ENCODE results near the gene KLHL22. TPM values are rescaled to one million over a fixed set of nuclear protein-coding genes. Genes with fewer than 3 reads are reported as not detected.

The KLHL22 gene
- total RNA-seq, 1 experiment from 2014 or later: 14.8 TPM

DNA sequence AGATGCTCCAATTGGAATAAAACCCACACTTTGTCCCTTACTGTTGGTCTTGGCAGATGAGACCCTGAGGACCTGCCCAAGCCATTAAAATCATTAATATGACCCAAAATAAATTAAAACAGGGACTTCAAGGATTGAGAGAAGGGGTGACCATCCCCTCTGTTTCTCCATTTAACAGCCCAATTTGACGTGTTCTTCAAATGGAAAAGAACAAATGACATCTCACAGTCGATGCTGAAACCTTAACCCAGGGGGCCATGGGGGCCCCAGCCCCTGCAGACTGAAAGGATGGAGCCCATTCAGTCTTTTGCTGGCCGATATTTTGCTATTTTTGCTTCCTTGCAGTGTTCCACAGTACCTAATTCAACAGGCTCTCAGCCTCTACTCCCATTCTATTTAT, 81.1 kb downstream of the KLHL22 start:
- Histone ChIP-seq H3K79me2 (ENCODE audit: low read length) (no peaks in the 10 kb centered on the region), H3F3A (ENCODE audit: low read length, unreplicated experiment) (no peaks in the 10 kb centered on the region), H4K20me1 (ENCODE audit: low read length) (no peaks in the 10 kb centered on the region), H2AFZ (ENCODE audit: low read length) (no peak overlapping the region), H3K4me3 (ENCODE audit: low read length) (no peak overlapping the region), H3K9ac (ENCODE audit: low read length) (no peak overlapping the region), H3K36me3 (ENCODE audit: low read depth, low read length) (no peaks in the 10 kb centered on the region), H3K27me3 (ENCODE audit: low read length) (no peaks in the 10 kb centered on the region), H3K4me1 (ENCODE audit: insufficient read depth, low read length) (no peaks in the 10 kb centered on the region), H3K9me2 (replicated peaks; ENCODE audit: low read length) (no peaks in the 10 kb centered on the region), H3K4me2 (ENCODE audit: low read length) (no peak overlapping the region), H3K9me3 (ENCODE audit: low read length) (no peaks in the 10 kb centered on the region), H3K27ac (ENCODE audit: low read length) (no peak overlapping the region)
- BruUV-seq (replicated peaks): no TSS peak
- CTCF ChIA-PET: no interaction called here
- ATAC-seq: no peak
- TF ChIP-seq EZH2 (IDR thresholded peaks at IDR 0.05; ENCODE audit: low read length, unreplicated experiment) (no peak), CTCF (conservative IDR thresholded peaks at IDR 0.05; ENCODE audit: low read depth, low read length) (no peak), EZH2phosphoT487 (IDR thresholded peaks at IDR 0.05; ENCODE audit: borderline replicate concordance, low read length) (no peak)
- POLR2A ChIA-PET (ENCODE audit: unreplicated experiment): no interaction called here
- no peak for DNase-seq
- intact Hi-C loops (cut with micrococcal nuclease): loop anchor here (10.0 kb wide), 2 partner anchors 80 to 280 kb away; partner anchors contain the start of gene KLHL22

DNA sequence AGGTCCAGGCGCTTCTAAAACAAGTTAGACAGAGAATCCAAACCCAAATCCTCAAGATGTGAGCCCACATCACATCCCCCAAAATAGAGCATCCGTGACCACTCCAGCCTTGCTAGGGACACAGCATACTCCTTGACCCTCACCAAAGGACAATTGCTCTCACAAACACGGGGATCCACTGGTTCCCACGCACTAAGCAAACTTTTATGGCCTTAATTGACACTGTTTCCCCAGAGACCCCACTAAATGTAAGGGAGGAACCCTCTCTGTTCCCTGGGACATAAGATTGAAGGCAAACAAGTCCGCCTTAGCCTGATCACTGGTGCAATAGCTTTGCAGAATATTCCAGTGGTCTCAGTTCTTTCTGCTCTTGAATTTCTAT, 81.5 kb downstream of the KLHL22 start:
- DNase-seq (no peak), ATAC-seq (no peak)
- Histone ChIP-seq H3K27me3 (ENCODE audit: low read length) (no peaks in the 10 kb centered on the region), H4K20me1 (ENCODE audit: low read length) (no peaks in the 10 kb centered on the region), H3K79me2 (ENCODE audit: low read length) (no peaks in the 10 kb centered on the region), H3F3A (ENCODE audit: low read length, unreplicated experiment) (no peaks in the 10 kb centered on the region), H3K9ac (ENCODE audit: low read length) (no peak overlapping the region), H3K27ac (ENCODE audit: low read length) (no peak overlapping the region), H3K4me2 (ENCODE audit: low read length) (no peak overlapping the region), H3K9me3 (ENCODE audit: low read length) (no peaks in the 10 kb centered on the region), H3K4me3 (ENCODE audit: low read length) (no peak overlapping the region), H2AFZ (ENCODE audit: low read length) (no peak overlapping the region), H3K9me2 (replicated peaks; ENCODE audit: low read length) (no peaks in the 10 kb centered on the region), H3K36me3 (ENCODE audit: low read depth, low read length) (no peaks in the 10 kb centered on the region), H3K4me1 (ENCODE audit: insufficient read depth, low read length) (no peaks in the 10 kb centered on the region)
- no peak for TF ChIP-seq EZH2phosphoT487 (IDR thresholded peaks at IDR 0.05; ENCODE audit: borderline replicate concordance, low read length)
- POLR2A ChIA-PET (ENCODE audit: unreplicated experiment): no interaction called here
- CTCF ChIA-PET: no interaction called here
- intact Hi-C loops (cut with micrococcal nuclease): loop anchor here (10.0 kb wide), 2 partner anchors 81 to 281 kb away; partner anchors contain the start of gene KLHL22
- no TSS peak for BruUV-seq (replicated peaks)

DNA sequence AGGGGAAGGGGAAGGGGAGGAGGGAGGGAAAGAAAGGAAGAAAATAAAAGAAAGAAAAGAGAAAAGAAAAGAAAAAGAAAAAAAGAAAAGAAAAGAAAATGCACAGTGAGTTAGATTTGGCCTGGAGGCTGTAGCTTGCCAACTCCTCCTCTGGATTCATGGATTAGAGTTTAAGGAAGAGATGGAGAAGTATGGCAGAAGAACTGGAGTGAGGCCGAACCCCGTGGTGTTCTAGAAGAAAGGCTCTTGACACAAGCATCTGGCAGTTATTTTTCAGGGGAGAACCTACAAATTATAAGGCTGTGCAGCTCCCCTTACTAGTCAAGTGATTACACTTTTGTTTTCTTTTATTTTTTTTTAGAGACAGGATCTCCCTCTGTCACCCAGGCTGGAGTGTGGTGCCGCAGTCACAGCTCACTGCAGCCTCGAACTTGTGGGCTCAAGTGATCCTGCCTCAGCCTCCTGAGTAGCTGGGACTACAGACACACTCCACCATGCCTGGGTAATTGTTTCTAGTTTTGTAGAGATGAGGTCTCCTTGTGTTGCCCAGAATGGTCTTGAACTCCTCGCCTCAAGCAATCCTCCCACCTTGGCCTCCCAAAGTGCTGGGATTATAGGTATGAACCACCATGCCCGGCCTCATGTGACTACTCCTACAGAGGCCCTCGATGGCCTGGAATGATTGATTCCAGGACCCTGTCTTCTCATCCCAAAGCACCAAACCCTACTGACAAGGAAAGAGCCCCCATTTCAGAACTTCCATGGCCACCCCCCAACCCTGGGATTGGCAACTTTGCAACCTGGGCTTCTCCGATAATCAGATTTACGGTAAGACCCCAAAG, 82.2 kb downstream of the KLHL22 start:
- H3K4me1 ChIP-seq (ENCODE audit: insufficient read depth, low read length): no peaks in the 10 kb centered on the region
- H3K9me3 ChIP-seq (ENCODE audit: low read length): no peaks in the 10 kb centered on the region
- BruUV-seq (replicated peaks): no TSS peak
- ChIA-PET POLR2A (ENCODE audit: unreplicated experiment) (no interaction called here), CTCF (no interaction called here)
- no peaks in the 10 kb centered on the region for H4K20me1 ChIP-seq (ENCODE audit: low read length)
- no peaks in the 10 kb centered on the region for H3K79me2 ChIP-seq (ENCODE audit: low read length)
- TF ChIP-seq EZH2phosphoT487 (IDR thresholded peaks at IDR 0.05; ENCODE audit: borderline replicate concordance, low read length) (no peak), EZH2 (IDR thresholded peaks at IDR 0.05; ENCODE audit: low read length, unreplicated experiment) (no peak), CTCF (conservative IDR thresholded peaks at IDR 0.05; ENCODE audit: low read depth, low read length) (no peak)
- ATAC-seq: no peak
- H3K36me3 ChIP-seq (ENCODE audit: low read depth, low read length): no peaks in the 10 kb centered on the region
- H3F3A ChIP-seq (ENCODE audit: low read length, unreplicated experiment): no peaks in the 10 kb centered on the region
- no peaks in the 10 kb centered on the region for H3K27me3 ChIP-seq (ENCODE audit: low read length)
- no peaks in the 10 kb centered on the region for H3K9me2 ChIP-seq (replicated peaks; ENCODE audit: low read length)
- H3K4me3 ChIP-seq (ENCODE audit: low read length): no peak overlapping the region
- no peak for DNase-seq
- no peak overlapping the region for H3K27ac ChIP-seq (ENCODE audit: low read length)
- no peak overlapping the region for H2AFZ ChIP-seq (ENCODE audit: low read length)
- intact Hi-C loops (cut with micrococcal nuclease): loop anchor here (10.0 kb wide), 2 partner anchors 81 to 281 kb away; partner anchors contain the start of gene KLHL22
- H3K9ac ChIP-seq (ENCODE audit: low read length): no peak overlapping the region
- H3K4me2 ChIP-seq (ENCODE audit: low read length): no peak overlapping the region

Data from PC-3 (cell line).